Measurements from ENCODE around the gene MYH16. TPM values are rescaled to one million over a fixed set of nuclear protein-coding genes. Genes with fewer than 3 reads are reported as not detected.

MYH16 gene
- total and polyA plus RNA-seq, 10 of the 15 experiments (the other 5 are each of a cell fraction or from before 2014, with no cell fraction given): 0.03 to 0.33 (median 0.04) TPM; not detected in 3

DNA sequence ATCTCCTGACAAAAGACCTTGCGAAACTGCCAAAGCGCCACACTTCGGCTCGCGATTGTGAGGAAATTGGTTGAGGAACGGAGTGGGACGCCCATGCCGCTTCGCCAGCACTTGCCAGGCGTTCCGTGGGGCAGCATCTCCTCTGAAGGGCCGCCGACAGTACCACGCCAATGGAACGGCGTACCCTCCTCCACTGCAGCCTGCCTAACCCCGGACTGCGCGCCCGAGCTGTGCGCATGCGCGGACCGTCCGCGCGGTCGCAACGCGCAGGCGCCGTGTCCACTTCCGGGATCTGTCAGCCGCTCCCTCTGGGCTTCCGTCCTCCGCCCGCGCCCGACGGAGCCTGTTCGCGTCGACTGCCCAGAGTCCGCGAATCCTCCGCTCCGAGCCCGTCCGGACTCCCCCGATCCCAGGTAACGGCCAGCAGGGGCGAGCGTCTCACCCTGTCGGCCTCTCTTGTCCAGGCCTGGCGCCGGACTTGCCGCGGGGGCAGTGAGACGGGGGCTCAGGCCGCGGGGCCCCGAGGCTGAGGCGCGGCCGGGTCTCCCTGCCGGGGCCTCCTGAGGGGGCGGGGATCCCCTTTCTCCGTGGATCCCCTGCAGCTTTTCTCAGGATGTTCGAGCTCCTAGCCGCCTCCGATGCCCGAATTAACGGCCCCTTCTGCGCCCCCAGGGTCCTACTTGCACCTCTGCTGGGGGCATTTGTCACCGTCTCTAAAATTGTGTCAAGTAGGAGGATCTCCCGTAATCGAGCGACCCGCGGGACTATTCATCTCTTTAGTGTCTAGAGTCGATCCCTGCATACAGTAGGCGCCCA, 53.2 kb downstream of the MYH16 start, which contains the start of gene ARPC1A (continued):
- TF ChIP-seq EGR1 (IDR thresholded peaks at IDR 0.05; ENCODE audit: borderline replicate concordance in 1 of 2, low read depth in 2 of 2, low read length in 2 of 2) (peak in 1 of 2 experiments; percentile 34; a peak in 1 of 3 replicates), BCL11A (IDR thresholded peaks at IDR 0.05; ENCODE audit: low read depth, low read length) (no peak), CREM (IDR thresholded peaks at IDR 0.05; ENCODE audit: low read depth) (peak; percentile 70; the same call in 1 of the 2 replicates), NFIC (IDR thresholded peaks at IDR 0.05; ENCODE audit: low read depth, low read length) (no peak), FOXM1 (IDR thresholded peaks at IDR 0.05; ENCODE audit: low read depth, low read length) (no peak), CHD1 (IDR thresholded peaks at IDR 0.05; ENCODE audit: low read depth, low read length) (no peak), EP300 (IDR thresholded peaks at IDR 0.05; ENCODE audit: borderline replicate concordance in 1 of 2, control insufficient read depth in 1 of 2, low read depth in 2 of 2, low read length in 2 of 2) (no peak), YY1 (IDR thresholded peaks at IDR 0.05; ENCODE audit: low read depth, low read length) (no peak; the same call in 1 of the 2 replicates), KLF5 (IDR thresholded peaks at IDR 0.05; ENCODE audit: partially characterized antibody) (no peak), SMC3 (IDR thresholded peaks at IDR 0.05; ENCODE audit: borderline replicate concordance, low read length) (no peak), SMARCA5 (IDR thresholded peaks at IDR 0.05) (no peak), ZSCAN29 (IDR thresholded peaks at IDR 0.05) (no peak), STAT3 (IDR thresholded peaks at IDR 0.05; ENCODE audit: low read depth, low read length) (no peak), CEBPB (IDR thresholded peaks at IDR 0.05; ENCODE audit: borderline replicate concordance in 1 of 2, low read depth in 2 of 2, low read length in 2 of 2) (no peak), MEF2B (IDR thresholded peaks at IDR 0.05; ENCODE audit: partially characterized antibody, poor library complexity, severe bottlenecking) (peak; percentile 26), ESRRA (IDR thresholded peaks at IDR 0.05; ENCODE audit: low read length) (no peak), RUNX3 (IDR thresholded peaks at IDR 0.05; ENCODE audit: low read length) (peak; percentile 5; the same call in 1 of the 2 replicates), JUNB (IDR thresholded peaks at IDR 0.05) (no peak)
- TF ChIP-seq, protein P1, sequence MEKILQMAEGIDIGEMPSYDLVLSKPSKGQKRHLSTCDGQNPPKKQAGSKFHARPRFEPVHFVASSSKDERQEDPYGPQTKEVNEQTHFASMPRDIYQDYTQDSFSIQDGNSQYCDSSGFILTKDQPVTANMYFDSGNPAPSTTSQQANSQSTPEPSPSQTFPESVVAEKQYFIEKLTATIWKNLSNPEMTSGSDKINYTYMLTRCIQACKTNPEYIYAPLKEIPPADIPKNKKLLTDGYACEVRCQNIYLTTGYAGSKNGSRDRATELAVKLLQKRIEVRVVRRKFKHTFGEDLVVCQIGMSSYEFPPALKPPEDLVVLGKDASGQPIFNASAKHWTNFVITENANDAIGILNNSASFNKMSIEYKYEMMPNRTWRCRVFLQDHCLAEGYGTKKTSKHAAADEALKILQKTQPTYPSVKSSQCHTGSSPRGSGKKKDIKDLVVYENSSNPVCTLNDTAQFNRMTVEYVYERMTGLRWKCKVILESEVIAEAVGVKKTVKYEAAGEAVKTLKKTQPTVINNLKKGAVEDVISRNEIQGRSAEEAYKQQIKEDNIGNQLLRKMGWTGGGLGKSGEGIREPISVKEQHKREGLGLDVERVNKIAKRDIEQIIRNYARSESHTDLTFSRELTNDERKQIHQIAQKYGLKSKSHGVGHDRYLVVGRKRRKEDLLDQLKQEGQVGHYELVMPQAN (conservative IDR thresholded peaks at IDR 0.05): peak; percentile 85
- TF ChIP-seq, protein P2, sequence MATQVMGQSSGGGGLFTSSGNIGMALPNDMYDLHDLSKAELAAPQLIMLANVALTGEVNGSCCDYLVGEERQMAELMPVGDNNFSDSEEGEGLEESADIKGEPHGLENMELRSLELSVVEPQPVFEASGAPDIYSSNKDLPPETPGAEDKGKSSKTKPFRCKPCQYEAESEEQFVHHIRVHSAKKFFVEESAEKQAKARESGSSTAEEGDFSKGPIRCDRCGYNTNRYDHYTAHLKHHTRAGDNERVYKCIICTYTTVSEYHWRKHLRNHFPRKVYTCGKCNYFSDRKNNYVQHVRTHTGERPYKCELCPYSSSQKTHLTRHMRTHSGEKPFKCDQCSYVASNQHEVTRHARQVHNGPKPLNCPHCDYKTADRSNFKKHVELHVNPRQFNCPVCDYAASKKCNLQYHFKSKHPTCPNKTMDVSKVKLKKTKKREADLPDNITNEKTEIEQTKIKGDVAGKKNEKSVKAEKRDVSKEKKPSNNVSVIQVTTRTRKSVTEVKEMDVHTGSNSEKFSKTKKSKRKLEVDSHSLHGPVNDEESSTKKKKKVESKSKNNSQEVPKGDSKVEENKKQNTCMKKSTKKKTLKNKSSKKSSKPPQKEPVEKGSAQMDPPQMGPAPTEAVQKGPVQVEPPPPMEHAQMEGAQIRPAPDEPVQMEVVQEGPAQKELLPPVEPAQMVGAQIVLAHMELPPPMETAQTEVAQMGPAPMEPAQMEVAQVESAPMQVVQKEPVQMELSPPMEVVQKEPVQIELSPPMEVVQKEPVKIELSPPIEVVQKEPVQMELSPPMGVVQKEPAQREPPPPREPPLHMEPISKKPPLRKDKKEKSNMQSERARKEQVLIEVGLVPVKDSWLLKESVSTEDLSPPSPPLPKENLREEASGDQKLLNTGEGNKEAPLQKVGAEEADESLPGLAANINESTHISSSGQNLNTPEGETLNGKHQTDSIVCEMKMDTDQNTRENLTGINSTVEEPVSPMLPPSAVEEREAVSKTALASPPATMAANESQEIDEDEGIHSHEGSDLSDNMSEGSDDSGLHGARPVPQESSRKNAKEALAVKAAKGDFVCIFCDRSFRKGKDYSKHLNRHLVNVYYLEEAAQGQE (IDR thresholded peaks at IDR 0.05; ENCODE audit: low read depth, low read length): no peak; the same call in 1 of the 2 replicates
- TF ChIP-seq, protein P3, sequence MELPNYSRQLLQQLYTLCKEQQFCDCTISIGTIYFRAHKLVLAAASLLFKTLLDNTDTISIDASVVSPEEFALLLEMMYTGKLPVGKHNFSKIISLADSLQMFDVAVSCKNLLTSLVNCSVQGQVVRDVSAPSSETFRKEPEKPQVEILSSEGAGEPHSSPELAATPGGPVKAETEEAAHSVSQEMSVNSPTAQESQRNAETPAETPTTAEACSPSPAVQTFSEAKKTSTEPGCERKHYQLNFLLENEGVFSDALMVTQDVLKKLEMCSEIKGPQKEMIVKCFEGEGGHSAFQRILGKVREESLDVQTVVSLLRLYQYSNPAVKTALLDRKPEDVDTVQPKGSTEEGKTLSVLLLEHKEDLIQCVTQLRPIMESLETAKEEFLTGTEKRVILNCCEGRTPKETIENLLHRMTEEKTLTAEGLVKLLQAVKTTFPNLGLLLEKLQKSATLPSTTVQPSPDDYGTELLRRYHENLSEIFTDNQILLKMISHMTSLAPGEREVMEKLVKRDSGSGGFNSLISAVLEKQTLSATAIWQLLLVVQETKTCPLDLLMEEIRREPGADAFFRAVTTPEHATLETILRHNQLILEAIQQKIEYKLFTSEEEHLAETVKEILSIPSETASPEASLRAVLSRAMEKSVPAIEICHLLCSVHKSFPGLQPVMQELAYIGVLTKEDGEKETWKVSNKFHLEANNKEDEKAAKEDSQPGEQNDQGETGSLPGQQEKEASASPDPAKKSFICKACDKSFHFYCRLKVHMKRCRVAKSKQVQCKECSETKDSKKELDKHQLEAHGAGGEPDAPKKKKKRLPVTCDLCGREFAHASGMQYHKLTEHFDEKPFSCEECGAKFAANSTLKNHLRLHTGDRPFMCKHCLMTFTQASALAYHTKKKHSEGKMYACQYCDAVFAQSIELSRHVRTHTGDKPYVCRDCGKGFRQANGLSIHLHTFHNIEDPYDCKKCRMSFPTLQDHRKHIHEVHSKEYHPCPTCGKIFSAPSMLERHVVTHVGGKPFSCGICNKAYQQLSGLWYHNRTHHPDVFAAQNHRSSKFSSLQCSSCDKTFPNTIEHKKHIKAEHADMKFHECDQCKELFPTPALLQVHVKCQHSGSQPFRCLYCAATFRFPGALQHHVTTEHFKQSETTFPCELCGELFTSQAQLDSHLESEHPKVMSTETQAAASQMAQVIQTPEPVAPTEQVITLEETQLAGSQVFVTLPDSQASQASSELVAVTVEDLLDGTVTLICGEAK (IDR thresholded peaks at IDR 0.05; ENCODE audit: borderline replicate concordance): no peak
